Sigmoid colon (tissue), 4 donors: ENCODE measurements around the gene CLCNKA.

Experiments
- CTCF ChIP-seq, 4 experiments: fragments of 450-650 bp in 3 of 4; fragments of 200-600 bp in 1 of 4; IDR thresholded peaks; one replicate each; pipeline ENCODE4 v1.5.1; 2016 to 2019; ENCODE audit warnings: antibody characterized with exemption in 4 of 4, mild to moderate bottlenecking in 3 of 4, moderate library complexity in 2 of 4
- EP300 ChIP-seq, 4 donors: sonication (generic); formaldehyde crosslinking; IDR thresholded peaks; one replicate each; pipeline ENCODE4 v1.6.1; 2017; ENCODE audit warnings: antibody characterized with exemption in 4 of 4
- POLR2A ChIP-seq, 2 donors: fragments of 450-650 bp; IDR thresholded peaks; one replicate each; pipeline ENCODE4 v1.6.1; 2016; ENCODE audit warnings: antibody characterized with exemption in 2 of 2, mild to moderate bottlenecking in 2 of 2, moderate library complexity in 2 of 2
- POLR2AphosphoS5 ChIP-seq, 4 donors: sonication (generic); formaldehyde crosslinking; IDR thresholded peaks; one replicate each; pipeline ENCODE4 v1.6.1; 2017; ENCODE audit warnings: antibody characterized with exemption in 4 of 4

DNA sequence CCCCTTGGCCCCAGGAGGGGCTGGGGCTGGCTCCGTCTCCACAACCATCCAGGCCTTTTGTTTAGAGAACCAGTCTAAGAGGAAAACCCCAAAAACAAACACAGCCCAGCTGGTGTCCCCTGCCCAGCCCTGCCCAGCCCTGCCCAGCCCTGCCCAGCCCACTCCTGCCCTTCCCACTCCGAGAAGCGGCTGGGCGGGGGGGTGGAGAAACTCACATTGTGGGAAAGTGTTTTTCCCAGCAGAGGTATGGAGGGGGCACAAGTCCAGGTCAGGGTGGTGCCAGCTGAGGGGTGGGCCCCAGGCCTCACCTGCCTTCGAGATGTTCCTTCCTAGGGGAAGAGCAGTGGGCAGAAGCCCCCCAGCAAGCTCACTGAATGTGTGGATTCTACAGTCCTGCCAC lies 61.6 kb downstream of the CLCNKA start:
- TF ChIP-seq CTCF (IDR thresholded peaks at IDR 0.05): no peak
- no peak for TF ChIP-seq POLR2A (IDR thresholded peaks at IDR 0.05)
- TF ChIP-seq EP300 (IDR thresholded peaks at IDR 0.05): no peak
- TF ChIP-seq POLR2AphosphoS5 (IDR thresholded peaks at IDR 0.05): no peak
